Epidermal melanocyte (primary cell): ENCODE measurements around the gene SLC22A4.

Experiments used
- DNase-seq: peaks from one replicate; pipeline ENCODE4 v3.0.0; 2011; ENCODE audit warnings: low spot score; ENCODE audit not compliant: insufficient read length

Gene SLC22A4

DNA sequence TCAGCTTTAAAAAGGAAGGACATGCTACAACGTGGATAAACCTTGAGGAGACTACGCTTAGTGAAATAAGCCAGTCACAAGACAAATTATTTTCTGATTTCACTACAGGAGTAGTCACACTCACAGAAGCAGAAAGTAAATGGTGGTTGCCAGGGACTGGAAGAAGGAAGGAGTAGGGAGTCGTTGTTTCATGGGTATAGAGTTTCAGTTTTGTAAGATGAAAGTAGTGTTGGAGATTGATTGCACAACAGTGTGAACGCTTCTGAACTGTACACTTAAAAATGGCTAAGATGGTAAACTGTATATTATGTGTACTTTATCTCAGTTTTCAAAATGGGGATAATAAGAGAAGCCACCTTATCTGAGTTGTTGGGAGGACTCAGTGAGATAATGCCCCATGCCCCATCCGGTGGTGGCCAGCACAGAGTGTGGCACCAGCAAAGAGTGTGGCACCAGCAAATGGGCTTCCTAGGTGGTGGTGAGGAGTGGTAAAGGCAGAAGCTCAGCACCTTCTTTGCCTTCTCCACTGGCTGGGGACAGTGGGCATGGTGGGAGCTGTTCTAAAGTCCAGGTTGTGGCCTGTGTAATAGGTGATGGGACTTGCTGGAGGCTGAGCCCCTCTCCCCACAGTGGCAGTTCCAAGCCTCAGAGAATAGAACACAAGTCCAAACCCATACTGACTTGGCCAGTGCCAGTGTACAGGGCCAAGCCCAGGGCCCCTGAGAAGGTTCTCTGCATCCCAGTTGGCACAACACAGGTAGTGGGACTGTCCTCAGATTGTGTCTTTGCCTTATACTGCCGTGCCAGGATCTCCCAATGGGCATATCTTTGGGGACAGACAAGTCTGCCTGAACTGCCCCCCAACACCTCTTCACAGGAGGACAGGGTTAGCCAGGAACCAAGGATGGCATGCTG, 4.4 kb downstream of the SLC22A4 start:
- DNase-seq = no peak

DNA sequence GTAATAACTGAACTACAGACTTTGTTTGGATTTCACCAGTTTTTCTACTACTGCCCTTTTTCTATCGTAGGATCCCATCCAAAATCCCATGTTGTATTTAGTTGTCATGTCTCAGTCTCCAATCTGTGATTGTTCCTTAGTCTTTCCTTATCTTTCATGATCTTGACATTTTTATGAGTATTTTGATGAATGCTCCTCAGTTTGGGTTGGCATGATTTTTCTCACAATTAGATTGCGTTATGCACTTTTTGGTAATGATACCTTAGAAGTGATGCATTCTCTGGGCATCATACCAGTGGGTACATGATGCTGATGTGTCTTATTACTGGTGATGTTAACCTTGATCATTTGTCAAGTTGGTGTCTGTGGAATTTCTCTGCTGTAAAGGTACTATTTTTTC, 5.7 kb downstream of the SLC22A4 start:
- no peak for DNase-seq

DNA sequence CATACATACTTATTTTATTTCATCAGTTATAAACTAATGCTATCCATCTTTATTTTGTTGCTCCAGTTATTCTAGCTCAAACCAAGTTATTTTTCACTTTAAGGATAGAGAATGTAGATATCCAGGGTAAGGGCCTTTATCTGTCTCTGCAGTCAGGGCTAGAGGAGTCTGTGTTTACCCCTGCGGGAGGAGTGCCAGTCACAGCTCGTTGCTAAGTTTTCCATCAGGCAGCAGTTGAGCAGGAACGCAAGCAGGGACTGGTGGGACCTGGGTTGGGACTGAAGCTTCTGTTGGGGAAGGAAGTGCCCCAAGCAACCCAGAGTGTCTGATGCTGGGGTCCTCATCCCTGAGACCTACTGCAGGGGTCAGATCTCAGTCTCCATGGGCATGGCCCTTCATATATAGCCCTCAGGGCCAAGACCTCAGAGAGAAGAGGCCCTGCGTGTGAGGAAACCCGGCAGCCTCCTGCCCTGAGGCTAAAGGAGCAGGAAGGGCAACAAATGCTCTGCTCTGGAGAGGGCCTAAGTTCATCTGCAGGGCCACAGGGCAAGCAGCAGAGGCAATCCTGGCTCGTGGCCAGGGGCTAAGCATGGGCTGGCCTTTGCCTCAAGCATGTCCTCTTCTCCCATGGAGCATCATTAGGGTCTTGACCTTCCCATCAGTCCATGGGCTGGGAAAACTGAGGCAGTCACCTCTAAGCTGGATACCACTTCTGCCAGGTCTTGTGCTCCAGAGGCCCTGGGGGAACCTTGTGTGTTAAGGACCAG, 6.6 kb downstream of the SLC22A4 start:
- DNase-seq = no peak

DNA sequence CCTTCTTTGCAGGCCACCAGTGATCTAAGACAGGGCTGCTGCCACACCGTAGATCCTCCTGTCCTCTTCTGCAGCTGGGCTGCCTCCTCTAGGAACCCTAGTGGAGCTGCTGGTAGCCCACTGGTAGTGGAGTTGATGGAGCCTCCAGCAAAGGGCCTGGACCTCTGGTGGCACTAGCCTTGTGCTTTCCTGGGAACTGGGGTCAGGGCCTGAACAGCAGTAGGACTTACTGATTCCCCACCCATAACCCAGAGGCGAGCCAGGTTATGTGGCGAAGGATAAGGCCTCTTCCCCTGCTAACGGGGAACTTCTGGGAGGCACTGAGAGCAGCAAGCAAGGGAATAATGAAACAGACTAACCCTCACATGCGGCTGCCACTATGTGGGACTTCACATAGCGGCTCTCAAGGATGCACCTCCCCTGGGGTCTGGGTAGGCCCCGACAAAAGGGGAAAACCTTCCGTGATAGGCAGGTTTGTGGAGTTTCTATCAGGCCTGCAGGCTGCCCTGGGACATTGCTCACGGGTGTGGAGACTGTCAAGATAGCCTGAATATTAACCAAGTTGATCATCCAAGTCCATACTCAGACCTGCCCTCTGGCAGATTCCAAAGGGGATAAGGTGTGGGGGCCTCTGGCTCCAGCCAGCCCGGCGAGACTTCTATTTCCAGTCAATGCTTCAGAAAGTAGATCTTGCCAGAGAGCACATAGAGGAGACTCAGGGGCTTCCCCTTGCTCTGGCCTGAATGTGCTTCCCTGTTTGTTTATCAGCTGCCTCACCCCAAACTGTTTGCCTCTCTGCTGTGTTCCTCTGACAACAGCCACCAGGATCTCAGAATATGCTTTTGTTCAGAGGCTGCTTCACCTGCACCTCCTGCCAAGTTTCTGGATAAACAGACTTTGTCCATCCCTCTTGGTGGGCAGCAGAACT, 7.4 kb downstream of the SLC22A4 start:
- DNase-seq = no peak

DNA sequence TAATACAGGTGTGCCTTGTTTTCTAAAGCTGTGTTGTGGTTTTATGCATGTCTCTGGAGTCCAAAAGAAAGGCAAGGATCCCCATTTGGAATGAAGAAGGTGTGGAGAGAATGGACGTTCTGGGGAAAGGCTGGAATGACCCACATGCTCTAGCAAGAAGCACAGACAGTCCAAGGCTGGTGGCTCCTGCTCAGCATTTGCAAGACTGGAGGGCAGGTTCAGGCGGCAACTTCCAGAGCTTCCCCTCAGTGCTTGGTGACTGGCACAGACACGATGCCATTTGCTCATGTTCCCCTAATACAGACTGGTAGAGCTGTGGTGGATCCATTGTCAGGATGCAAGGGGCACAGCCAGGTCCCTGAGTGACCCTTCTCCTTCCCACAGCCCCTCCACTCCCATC, 8.2 kb downstream of the SLC22A4 start:
- no peak for DNase-seq

DNA sequence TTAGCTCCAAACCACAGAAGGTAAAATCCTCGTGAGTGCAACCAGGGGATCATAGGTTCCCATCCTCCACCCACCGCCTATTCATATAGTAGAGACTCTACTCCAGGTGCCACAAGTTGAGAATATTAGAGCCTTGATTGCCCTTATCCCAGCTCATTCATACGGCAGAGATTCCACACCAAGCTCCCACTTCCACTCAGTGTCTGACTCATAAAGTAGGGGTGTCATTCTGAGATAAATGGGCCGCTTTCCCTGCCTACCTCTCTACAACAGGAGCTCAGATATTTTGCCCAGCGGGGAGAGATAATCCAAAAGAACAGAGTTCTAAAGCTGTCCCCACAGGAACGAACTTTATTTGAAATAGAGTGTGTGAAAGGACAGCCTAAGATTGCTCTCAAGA, 9.4 kb downstream of the SLC22A4 start:
- DNase-seq = no peak

DNA sequence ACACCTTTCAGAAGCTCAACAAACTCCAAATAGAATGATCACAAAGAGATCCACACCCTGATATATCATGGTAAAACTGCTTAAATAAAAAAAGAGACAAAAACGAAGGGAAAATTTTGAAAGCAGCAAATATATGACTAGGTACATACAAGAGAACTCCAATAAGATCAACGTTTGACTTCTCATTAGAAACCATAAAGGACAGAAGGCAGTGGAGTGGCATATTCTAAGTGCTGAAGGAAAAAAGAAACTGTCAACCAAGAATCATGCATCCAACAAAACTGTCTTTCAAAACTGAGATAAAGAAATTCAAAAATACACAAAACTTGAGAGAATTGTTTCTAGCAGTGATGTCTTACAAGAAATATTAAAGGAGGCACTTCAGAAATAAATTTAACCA, 11.2 kb downstream of the SLC22A4 start:
- DNase-seq = no peak

DNA sequence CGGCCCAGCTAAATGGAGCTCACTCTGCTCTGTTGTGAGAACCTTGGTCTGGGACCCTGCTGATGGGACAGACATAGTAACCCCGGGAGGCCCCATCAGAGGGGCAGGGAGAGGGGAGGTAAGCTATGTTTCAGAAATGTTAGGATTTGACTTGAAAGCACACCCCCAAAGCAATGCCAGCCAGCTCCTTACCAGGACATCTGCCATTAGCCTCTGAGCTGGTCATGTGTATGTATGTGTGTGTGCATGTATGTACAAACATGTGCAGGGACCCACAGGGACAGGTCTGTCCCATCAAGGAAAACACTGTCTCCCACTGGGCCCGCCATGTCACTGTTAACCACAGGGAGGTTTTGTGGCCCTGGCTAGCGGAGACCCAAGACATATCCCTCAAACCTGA, 14.5 kb downstream of the SLC22A4 start:
- no peak for DNase-seq

DNA sequence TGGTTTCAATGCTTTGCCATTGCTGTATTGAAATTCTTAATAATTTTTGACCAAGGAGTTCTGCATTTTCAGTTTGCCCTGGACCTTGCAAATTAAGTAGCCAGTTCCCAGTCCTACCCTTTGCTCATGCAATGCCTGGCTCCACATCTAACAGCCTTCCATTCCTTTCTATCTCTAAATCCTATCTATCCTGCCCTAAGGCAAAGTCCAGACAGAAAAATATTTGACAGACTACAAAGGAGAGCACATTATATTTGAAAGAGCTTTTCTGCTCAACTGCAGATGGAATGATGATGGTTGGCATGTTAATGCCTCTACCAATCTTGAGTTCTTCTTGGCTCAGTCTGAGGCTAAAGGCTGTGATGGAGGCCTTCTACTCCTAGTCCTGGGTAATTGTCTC, 15.5 kb downstream of the SLC22A4 start:
- no peak for DNase-seq

DNA sequence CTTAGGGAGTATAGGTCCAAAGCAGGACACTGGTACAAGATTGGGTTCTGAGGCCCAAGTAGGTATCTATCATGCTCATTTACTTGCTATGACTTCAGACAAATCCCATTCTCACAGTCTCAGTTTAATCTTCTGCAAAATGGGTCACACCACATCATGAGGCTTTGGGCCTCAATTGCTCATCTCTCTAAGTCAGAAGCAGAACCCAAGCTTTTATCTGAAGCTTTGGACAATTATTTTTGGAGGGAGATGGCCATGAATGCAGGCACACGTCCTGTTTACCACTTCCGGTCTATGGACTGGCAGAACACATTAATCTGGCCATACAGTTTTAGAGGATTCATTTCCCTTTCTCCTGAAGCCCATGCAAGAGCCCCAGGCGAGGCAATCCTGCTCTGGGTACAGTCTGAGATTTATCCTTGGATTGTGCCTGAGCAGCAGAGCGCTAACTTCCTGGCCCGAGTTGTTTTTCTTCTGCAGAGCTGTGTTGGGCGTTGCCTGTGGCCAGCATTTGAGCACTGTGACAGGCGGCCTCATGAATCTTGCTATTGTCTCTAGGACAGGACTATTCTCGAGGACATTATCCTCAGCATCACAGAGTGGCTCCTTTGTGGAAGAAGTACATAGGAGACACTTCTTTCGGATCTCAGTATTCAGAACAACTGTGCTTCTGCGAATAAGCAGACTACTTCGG, 16.1 kb downstream of the SLC22A4 start:
- no peak for DNase-seq

DNA sequence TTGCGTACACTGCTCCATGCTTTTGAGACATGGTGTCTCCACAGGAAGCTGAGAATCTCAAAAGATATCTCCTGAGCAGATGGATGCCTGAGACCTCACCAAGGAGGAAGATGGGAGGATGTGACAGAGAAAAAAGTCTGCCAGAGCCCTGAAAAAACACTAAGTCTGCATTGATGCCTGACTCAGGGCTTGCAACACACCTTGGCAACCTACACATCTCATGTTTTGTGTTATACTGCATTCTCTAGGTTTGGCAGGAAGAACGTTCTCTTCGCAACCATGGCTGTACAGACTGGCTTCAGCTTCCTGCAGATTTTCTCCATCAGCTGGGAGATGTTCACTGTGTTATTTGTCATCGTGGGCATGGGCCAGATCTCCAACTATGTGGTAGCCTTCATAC, 19.2 kb downstream of the SLC22A4 start:
- DNase-seq = no peak

DNA sequence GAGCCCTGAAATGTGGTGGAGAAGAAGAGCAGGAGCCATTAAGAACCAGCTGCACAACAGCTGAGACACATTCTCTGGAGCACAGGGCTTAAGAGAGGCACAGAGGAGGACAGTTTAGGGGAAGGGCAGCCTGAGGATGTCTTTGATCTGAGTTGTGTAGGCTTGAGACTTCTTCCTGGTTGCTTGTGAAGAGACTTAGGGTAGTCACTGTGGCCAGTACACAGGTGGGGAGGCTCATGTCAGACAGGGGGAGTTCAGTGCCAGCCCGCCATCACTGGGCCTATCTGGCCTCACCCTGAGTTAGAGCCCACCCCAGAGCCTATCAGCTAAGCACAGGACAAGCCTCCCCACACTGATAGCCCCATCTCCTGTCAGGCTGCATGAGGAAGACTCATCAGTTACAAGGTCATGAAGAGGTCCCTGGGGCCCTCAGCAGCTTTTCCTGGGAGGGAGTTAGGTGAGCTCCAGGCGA, 19.8 kb downstream of the SLC22A4 start:
- no peak for DNase-seq

DNA sequence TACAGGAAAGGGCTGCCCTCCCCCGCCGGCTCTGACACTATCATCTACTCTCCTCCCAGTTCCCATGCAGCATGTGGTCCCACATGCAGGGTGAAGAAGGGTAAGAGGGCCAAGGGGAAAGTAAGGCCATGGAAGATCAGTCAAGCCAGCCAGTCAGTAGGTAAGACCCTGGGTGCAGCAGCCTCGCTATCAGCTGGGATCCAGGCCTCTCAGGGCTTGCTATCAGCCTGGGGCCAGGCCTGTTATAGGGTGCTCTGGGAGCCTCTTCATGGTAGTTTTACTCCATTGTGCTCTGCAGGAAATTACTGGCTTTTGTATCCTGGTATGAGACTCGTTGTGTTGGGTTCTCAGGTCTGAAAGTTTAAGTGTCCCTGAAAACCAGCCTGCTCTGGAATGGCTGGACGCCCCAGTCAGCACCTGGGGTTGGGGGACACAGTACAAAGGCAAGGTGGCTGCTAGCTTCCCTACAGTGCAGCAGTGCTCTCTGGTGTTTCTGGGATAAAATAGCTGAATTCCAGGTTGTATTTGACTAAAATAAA, 21.4 kb downstream of the SLC22A4 start:
- no peak for DNase-seq

DNA sequence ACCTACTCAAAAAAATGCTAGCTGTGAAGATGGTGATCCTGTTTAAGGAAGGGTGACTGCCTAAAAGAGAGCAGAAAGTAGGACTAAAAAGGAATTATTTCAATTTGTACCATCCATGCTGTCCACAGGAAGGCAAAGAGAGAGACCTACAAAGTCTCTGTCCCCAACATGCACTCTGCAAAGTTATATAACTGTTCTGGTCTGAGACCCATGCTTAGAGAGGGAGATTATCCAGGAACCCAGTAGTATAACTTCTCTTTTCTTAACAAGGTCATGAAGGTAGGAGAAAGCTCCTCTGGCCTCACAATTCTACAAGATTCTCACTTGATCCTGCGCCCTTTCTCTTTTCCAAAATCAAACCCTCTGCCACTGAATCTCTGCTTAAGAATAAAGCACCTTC, 25.8 kb downstream of the SLC22A4 start:
- no peak for DNase-seq

DNA sequence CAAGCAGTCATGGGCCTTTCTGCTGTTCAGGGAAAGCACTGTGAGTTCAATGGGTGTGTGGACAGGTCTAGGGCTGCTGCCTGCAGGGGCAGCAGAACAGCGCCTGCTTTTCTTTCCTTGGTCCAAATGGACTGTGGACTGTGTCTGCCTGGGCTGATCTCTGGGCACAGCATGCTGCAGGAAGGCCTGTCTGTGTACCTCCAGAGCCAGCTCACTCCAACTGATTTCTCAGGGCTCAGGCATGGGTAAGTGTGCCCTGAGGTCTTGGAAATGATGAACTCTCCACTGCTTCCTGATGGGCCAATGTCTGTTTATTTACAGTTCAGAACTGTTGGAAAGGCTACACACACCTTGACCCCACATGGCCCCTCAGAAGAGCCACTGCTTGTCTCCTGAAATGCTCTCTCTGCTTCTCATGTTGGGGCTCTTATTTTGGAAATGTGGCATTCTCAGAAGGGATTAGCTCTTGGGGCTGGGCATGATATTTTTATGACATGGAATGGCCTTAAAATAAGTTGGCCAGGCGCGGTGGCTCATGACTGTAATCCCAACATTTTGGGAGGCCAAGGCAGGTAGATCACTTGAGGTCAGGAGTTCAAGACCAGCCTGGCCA, 27.0 kb downstream of the SLC22A4 start:
- no peak for DNase-seq

DNA sequence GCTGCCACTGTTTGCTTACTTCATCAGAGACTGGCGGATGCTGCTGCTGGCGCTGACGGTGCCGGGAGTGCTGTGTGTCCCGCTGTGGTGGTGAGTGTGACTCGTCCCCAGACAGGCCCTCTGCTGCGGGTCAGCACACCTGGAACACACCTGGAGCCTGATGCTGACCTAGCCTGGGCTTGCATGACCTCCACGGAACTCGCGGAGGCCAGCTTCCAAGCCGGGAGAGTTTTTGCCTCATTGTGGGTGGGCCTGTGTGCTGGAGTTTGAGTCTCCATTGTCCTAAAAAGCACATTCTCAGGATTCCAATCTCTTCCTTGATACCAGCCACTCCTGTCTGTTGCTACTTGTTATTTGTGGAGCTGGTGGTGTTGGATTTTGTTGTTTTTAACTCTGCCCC, 28.1 kb downstream of the SLC22A4 start:
- no peak for DNase-seq

DNA sequence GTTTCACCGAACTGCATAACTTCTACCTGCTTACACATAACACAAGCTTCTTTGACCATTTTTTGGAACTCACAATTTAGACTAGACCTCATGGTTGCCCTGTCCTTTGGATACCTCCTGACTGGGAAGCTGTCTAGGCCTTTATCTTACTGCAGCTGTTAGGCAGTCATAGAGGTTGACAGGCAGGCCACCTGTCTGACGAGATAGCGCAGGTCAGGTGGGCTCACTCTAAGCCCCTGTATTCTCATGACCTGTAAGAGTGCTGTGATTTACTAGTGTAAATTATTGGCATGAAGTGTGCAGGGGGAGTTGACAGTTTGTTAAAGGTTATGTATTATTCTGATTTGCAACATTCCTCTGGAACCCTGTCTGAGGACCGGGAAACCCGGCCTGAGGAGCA, 29.0 kb downstream of the SLC22A4 start:
- DNase-seq = no peak

DNA sequence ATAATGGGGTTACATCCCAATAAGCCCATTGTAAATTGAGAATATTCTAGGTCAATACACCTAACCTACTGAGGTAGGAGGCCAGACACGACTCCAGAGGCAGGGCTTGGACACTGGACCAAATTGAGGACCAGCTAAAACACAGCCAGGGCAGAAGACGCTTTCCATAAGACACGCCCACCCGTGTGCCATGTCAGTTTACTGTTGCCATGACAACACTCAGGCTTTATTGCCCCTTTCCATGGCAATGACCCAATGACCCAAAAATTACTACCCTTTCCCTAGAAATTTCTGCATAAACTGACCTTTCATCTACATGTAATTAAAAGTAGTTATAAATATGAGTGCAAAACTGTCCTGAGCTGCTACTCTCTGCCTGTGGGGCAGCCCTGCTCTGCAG, 31.5 kb downstream of the SLC22A4 start:
- no peak for DNase-seq

DNA sequence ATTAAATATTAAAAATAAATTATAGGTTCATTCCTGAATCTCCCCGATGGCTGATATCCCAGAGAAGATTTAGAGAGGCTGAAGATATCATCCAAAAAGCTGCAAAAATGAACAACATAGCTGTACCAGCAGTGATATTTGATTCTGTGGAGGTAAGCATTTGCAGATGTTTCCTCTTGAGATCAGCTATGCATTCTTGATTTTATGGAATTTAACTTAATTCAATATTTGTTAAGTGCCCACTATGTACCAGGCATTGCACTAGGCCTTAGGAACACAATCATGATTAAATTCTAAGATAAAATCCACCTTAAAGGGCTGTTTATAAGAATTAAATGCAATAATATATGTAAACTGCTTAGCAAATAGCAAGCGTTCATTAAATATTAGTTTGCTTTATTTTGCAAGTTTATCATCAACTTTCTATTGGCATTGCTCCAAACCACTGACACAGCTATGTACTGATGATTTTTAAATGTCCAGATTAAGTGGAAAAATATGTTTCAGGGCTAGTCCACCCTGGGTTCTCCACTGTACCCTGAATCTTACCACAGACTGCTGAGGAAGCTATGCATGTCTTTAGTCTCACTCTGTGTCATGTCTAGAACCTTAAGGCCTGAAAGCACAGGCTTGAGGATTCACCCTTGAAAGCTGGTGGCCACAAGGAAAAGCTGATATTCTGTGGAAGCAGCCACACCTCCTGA, 33.2 kb downstream of the SLC22A4 start:
- DNase-seq = no peak

DNA sequence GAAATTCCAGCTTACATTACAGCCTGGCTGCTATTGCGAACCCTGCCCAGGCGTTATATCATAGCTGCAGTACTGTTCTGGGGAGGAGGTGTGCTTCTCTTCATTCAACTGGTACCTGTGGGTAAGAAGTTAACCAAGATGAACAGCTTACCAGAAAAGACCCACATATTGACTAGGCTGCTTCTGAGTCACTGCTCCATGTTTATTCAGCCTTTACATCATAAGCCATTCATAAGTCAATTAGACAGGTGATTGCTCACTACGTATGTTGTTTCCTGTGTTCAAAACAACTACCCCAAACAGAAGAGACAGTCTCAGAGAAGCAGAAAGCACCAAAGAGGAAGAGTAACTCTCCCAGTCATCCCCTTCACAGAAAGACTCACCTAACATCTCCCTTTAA, 40.6 kb downstream of the SLC22A4 start:
- DNase-seq = no peak
